Ramos (cell line): ENCODE measurements around the gene CIP2A.
"Not testable (repeated sequence)": the region's sequence is repeated elsewhere in the genome, so short reads cannot be mapped to it uniquely, and the experiment has no call there.

Experiments used
- in situ Hi-C: fragments of 300-500 bp; cut with MboI; formaldehyde crosslinking; loops from one replicate; pipeline ENCODE4 v1.14.3; 2022; ENCODE audit warnings: low sequenced_read_pairs; ENCODE audit not compliant: unreplicated experiment

CIP2A gene

DNA sequence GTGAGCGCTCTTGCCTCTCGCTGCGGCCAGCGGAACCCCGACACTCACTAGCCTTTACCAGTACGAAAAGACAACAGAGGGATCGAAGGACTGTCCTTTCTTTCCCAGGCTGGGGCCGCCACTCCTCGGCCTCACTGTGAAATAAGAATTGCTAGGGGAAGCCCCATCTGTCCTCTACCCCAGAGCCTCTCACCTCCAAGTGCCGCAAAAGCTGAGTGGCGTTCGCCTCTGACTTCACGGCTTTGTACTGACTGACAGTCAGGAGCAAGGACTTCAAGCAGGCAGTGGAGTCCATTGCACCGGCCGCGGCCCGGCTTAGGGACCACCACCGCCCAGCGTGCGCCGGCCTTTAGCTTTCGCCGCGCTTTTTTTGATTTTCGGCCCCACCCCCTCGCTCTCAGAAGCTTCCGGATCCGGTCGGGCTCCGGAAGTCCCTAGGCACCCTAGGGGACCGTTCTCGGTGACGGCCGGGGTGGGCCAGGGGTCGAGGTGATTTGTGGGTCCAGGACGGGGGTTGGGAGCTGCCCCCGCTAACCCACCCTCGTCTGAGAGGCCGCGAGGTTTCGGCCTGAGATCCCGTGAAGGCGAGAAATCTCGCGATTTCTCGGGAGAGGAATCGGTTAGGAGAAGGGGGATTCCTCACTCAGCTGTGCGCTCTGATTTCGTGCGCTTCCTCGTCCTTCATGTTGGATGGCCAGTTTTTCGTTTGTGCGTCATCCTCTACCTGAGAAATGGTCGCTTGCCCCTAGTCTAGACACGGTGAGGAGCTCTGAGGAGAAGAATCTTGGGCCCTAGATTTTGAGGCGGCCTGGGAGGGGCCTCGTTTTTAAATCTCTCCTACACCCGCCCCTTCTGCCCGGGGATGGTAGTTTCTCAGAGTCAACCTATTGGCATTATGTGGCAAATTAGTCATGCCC, at the start of gene CIP2A, which contains the start of gene DZIP3:
CIP2A (minus strand) TSS at position 358 of the 917 bp plus-strand sequence; CDS start at position 295, 63 bp downstream.
DZIP3 (plus strand) TSS at position 642 of the 917 bp plus-strand sequence. CDS start 15,685 bp downstream, outside the sequence.
- in situ Hi-C loops = no loop called here

- in situ Hi-C loops = no loop called here
Observed at GRCh38 chr3:108629974-108630373, 40.7 kb upstream of the CIP2A start.

DNA sequence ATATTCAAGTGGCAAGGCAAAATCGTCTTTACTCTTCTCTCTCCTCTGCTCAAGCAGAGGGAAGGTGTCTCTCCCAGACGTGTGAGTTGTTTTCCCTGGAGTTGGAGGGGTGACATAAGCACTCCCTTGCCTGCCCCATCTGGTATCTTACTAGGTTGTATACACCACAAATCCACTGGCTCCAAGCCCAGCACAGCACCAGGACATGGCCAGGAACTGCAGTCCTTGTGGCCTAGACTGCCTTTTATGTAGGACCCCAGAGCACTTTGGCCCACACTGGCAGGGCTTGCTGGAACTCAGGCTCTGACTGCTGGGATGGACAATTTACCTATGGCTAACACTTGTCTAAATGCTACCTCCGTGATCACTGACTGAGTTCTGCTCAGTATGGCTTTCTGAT, 34.3 kb upstream of the CIP2A start:
- in situ Hi-C loops = no loop called here

- in situ Hi-C loops = no loop called here
Observed at GRCh38 chr3:108620250-108620649, 31.0 kb upstream of the CIP2A start.

- in situ Hi-C loops = not testable (repeated sequence)
Observed at GRCh38 chr3:108616090-108616489, 26.9 kb upstream of the CIP2A start.

- in situ Hi-C loops = no loop called here
Observed at GRCh38 chr3:108610651-108611050, 21.4 kb upstream of the CIP2A start.

DNA sequence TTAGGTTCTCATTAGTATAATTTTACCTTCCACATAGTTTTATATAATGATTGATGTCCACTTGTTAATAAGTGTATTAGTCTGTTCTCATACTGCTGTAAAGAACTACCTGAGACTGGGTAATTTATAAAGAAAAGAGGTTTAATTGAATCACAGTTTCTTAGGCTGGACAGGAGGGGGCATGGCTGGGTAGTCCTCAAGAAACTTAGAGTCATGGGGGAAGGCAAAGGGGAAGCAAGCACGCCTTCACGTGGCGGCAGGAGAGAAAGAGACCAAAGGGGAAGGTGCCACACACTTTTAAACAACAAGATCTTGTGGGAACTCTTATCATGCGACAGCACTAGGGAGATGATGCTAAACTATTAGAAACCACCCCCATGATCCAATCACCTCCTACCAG, 19.5 kb upstream of the CIP2A start:
- in situ Hi-C loops = no loop called here

DNA sequence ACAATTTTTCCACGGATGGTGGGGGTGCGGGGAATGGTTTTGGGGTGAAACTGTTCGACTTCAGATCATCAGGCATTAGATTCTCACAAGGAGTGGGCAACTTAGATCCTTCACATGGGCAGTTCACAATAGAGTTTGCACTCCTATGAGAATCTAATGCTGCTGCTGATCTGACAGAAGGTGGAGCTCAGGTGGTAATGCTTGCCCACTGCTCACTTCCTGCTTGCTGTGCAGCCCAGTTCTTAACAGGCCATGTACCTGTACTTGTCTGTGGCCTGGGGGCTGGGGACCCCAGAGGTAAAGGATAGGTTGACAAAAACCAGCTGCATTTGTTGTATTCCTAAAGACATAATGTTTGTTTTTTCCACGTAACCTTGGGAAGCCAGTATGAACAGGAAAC, 16.3 kb upstream of the CIP2A start:
- in situ Hi-C loops = no loop called here

GRCh38 chr3:108605028-108605427, 15.8 kb upstream of the CIP2A start:
- in situ Hi-C loops = no loop called here

DNA sequence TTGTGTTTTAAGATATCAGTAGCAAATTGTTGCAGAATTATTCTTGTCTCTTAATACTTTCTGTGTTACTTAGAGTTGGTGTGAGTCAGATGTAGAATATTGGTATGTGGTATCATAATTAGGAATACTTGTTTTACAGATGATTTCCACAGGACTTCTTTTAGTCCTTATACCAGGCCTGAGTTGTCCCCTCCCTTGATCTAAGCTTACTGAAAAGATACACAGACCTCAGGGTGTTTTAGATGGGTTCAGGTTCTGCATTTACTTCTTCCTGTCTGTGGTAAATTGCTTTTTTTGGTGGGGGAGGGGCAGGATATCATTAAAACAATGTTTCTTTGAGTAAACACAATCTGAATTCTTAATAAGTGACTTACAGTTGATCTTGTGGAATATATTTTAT, 14.5 kb upstream of the CIP2A start:
- in situ Hi-C loops = no loop called here

DNA sequence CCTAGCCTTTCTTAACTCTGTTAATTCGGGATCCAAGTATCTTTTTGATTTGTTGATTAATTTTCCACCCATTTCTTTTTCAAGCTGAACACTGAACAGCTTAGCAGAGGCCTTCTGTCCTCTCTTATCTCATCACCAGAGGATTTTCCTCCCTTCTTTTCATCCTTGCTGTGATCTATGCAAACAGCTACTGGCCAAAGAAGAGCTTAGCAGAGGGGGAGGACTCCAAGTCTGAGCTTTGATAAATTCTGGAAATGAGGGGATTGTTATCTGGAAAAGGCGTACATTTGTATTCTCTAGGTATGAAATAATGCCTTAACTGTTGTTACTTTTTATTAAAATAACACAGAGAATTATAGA, 13.7 kb upstream of the CIP2A start:
- in situ Hi-C loops = no loop called here

GRCh38 chr3:108602249-108602934, 13.2 kb upstream of the CIP2A start:
- in situ Hi-C loops = no loop called here

GRCh38 chr3:108599677-108600409, 10.6 kb upstream of the CIP2A start:
- in situ Hi-C loops = no loop called here

DNA sequence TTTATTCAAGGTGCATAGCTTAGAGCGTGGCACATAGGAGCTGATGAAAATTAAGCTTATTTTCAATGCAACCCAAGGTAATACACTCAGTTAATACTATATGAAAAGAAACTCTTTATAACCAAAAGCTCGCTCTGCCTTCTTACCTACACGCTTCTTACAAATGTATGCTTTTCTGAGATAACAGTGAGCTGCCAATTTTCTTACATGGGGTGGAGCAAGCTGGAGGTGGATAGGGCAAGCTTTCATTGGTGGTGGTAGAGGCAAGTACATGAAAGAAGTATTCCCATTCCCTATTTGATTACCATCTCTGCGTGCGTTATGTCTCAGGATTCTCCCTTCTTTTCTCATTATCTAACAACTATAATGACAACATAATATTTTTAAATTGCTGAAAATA, 9.1 kb upstream of the CIP2A start:
- in situ Hi-C loops = no loop called here

DNA sequence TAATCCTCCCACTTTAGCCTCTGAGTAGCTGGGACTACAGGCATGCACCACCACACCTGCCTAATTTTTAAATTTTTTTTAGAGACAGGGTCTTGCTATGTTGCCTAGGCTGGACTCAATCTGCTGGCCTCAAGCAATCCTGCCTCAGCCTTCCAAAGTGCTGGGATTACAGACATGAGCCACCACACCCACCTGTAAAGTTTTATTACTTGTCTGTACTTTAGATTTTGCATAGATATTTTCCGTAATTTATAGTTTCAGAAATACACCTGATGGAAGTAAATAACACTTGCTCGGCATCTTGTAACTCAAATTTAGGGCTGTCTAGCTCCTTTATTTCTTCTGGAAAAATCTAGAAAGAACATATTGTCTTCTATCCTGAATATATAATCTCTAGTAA, 6.1 kb upstream of the CIP2A start:
- in situ Hi-C loops = no loop called here

DNA sequence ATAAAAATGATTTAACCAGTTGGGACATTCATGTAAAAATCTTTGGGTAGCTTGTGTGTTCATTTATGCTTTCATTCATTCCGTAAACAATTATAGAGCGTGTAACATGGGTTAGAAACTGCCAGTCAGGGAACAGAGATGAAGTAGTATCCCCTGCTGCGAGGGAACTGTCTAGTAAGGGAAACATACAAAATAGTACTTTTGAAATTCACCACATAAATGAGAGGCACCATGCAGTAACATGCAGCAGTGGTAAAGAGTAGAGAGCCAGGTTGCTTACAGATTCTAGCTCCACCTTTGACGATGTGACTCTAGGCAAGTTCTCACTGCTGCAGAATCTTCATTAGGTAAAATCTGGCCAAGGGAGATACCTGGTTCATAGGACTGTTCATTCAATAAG, 1.2 kb upstream of the CIP2A start:
- in situ Hi-C loops = no loop called here

- in situ Hi-C loops = no loop called here
Observed at GRCh38 chr3:108589998-108590323, 723 bp upstream of the CIP2A start.

- in situ Hi-C loops = no loop called here
Observed at GRCh38 chr3:108588601-108589000, 637 bp downstream of the CIP2A start.

GRCh38 chr3:108578064-108578463, 11.2 kb downstream of the CIP2A start:
- in situ Hi-C loops = no loop called here

- in situ Hi-C loops = no loop called here
Observed at GRCh38 chr3:108569336-108569735, 19.9 kb downstream of the CIP2A start.

DNA sequence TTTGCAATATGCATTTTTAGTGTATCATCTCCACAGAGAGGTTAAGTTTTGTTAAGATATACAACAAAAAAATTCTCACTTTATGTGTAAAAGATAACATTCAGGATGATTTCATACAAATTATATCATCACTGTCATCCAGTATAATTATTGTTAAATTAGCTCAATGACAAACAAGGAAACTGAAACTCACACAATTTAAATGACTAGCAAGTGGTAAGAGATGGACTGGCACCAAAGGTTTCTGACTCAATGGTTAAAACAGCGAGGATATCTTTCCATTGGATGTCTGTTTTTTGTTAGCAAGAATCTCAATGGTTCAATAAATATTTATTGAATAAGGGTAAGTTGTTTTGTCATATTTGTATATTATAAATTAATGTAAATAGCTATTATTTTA, 22.6 kb downstream of the CIP2A start:
- in situ Hi-C loops = no loop called here
